Breast epithelium (tissue), 3 donors: ENCODE measurements around the gene AKAP8L.

Source experiments
- POLR2A ChIP-seq: fragments of 450-650 bp; IDR thresholded peaks from one replicate; pipeline ENCODE4 v1.6.1; 2016; ENCODE audit warnings: antibody characterized with exemption, mild to moderate bottlenecking, moderate library complexity
- POLR2AphosphoS5 ChIP-seq, 3 donors: sonication (generic); formaldehyde crosslinking; IDR thresholded peaks; one replicate each; pipeline ENCODE4 v1.6.1; 2017; ENCODE audit warnings: antibody characterized with exemption in 3 of 3
- TF ChIP-seq, protein P1 (sequence below), 3 donors: fragments of 450-650 bp; IDR thresholded peaks; one replicate each; pipeline ENCODE4 v1.5.1; 2016 to 2017; ENCODE audit warnings: antibody characterized with exemption in 3 of 3, mild to moderate bottlenecking in 3 of 3, moderate library complexity in 3 of 3

DNA sequence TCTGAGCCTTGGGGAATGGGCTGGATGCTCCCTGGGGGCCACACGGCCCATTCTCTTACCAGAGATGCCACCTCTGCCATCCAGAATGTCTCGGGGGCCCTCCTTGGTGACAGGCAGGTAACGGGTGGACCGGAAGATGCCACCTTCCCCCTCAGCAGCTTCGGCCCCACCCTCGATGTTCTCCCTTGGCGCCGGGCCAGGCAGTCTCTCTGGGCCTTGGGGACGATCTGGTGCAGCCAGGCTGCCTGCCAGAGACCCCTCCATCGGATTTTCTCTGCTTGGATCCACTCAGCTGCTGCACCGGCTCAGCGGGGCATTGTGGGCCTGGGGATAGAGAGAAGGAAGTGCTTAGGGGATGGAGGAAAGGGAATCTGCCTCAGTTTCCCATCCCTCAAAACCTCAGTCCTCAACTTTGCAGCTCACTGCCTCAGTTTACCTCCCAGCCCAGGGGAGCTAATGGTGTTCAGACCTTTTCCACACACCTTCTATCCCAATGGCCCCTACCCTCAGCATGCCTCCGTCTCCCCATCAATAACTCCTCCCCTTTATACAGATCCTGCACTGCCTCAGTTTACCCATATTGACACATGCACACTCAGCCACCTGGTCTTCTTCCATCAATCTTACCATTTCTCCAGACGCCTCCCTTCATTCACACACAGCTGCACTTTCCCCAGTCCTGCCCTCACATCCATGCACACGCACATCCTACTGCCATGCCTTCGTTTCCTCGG lies 29.4 kb upstream of the AKAP8L start:
- TF ChIP-seq, protein P1, sequence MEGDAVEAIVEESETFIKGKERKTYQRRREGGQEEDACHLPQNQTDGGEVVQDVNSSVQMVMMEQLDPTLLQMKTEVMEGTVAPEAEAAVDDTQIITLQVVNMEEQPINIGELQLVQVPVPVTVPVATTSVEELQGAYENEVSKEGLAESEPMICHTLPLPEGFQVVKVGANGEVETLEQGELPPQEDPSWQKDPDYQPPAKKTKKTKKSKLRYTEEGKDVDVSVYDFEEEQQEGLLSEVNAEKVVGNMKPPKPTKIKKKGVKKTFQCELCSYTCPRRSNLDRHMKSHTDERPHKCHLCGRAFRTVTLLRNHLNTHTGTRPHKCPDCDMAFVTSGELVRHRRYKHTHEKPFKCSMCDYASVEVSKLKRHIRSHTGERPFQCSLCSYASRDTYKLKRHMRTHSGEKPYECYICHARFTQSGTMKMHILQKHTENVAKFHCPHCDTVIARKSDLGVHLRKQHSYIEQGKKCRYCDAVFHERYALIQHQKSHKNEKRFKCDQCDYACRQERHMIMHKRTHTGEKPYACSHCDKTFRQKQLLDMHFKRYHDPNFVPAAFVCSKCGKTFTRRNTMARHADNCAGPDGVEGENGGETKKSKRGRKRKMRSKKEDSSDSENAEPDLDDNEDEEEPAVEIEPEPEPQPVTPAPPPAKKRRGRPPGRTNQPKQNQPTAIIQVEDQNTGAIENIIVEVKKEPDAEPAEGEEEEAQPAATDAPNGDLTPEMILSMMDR (IDR thresholded peaks at IDR 0.05) = no peak
- TF ChIP-seq POLR2AphosphoS5 (IDR thresholded peaks at IDR 0.05) (no peak), POLR2A (no peak)
